ENCODE results near the gene RTN4RL2.

Gene RTN4RL2

GRCh38 chr11:57516061-57516443 is 55.7 kb downstream of the RTN4RL2 start:
- no peak for DNase-seq (ENCODE audit: low read depth)
- peak overlapping the region; percentile 77 for H3K4me3 ChIP-seq (ENCODE audit: low read depth, low read length)
- TF ChIP-seq CTCF (conservative IDR thresholded peaks at IDR 0.05; ENCODE audit: low read depth, low read length): no peak

- TF ChIP-seq CTCF (conservative IDR thresholded peaks at IDR 0.05; ENCODE audit: low read depth, low read length): no peak
- no peak for DNase-seq (ENCODE audit: low read depth)
- H3K4me3 ChIP-seq (ENCODE audit: low read depth, low read length): no peak overlapping the region
These were observed 60.8 kb downstream of the RTN4RL2 start for GRCh38 chr11:57521116-57521515.

GRCh38 chr11:57523419-57523818 is 63.1 kb downstream of the RTN4RL2 start:
- no peak for TF ChIP-seq CTCF (conservative IDR thresholded peaks at IDR 0.05; ENCODE audit: low read depth, low read length)
- no peak for DNase-seq (ENCODE audit: low read depth)
- H3K4me3 ChIP-seq (ENCODE audit: low read depth, low read length): no peak overlapping the region
